HG02763 (cell line): ENCODE results near the gene RNF181.
A peak's percentile ranks its signal among the peaks of the same experiment; 100 is the strongest.
"Not testable (repeated sequence)": the region's sequence is repeated elsewhere in the genome, so short reads cannot be mapped to it uniquely, and the experiment has no call there.

Source experiments
- ATAC-seq: cut with Tn5 transposase; IDR thresholded peaks from one replicate; pipeline ENCODE4 v1.9.1; 2021; ENCODE audit warnings: mild to moderate bottlenecking, moderate library complexity; ENCODE audit not compliant: unreplicated experiment

RNF181 gene

GRCh38 chr2:85594715-85595300 lies 737 bp upstream of the RNF181 start:
- no peak for ATAC-seq

GRCh38 chr2:85596026-85596333 lies 435 bp downstream of the RNF181 start:
- no peak for ATAC-seq

- ATAC-seq, result no peak
These were observed 1.1 kb downstream of the RNF181 start for GRCh38 chr2:85596486-85597143.

GRCh38 chr2:85597241-85597640 lies 1.7 kb downstream of the RNF181 start:
- no peak for ATAC-seq

- ATAC-seq, result no peak
These were observed 3.2 kb downstream of the RNF181 start for GRCh38 chr2:85598594-85599340.

GRCh38 chr2:85599468-85600234 lies 4.1 kb downstream of the RNF181 start:
- ATAC-seq, result no peak

GRCh38 chr2:85600235-85600575 lies 4.7 kb downstream of the RNF181 start:
- no peak for ATAC-seq

- no peak for ATAC-seq
These were observed 5.6 kb downstream of the RNF181 start for GRCh38 chr2:85600951-85601770.

GRCh38 chr2:85601771-85602475 lies 6.4 kb downstream of the RNF181 start:
- ATAC-seq, result peak; percentile 43

GRCh38 chr2:85602476-85603234 lies 7.1 kb downstream of the RNF181 start, which contains the start of gene TMEM150A:
Gene TMEM150A, minus strand, starts transcription at chr2:85602698. Its CDS starts 750 bp downstream, at chr2:85601948.
- peak; percentile 92 for ATAC-seq

- not testable (repeated sequence) for ATAC-seq
These were observed 8.5 kb downstream of the RNF181 start for GRCh38 chr2:85604133-85604444.

GRCh38 chr2:85604568-85605339 lies 9.2 kb downstream of the RNF181 start:
- ATAC-seq, result no peak

GRCh38 chr2:85605406-85606115 lies 10.0 kb downstream of the RNF181 start:
- no peak for ATAC-seq

GRCh38 chr2:85606116-85606455 lies 10.5 kb downstream of the RNF181 start:
- no peak for ATAC-seq

GRCh38 chr2:85607268-85608215 lies 12.0 kb downstream of the RNF181 start:
- no peak for ATAC-seq

GRCh38 chr2:85611217-85611704 lies 15.7 kb downstream of the RNF181 start:
- no peak for ATAC-seq
